Vagina (tissue), 2 donors: ENCODE results near the gene AFF3.

ENCODE experiments used
- CTCF ChIP-seq, 3 experiments: fragments of 450-650 bp in 2 of 3; fragments of 200-600 bp in 1 of 3; sonication (generic) in 1 of 3; IDR thresholded peaks; one replicate each; pipeline ENCODE4 v1.5.1; 2017 to 2019; ENCODE audit warnings: antibody characterized with exemption in 3 of 3, mild to moderate bottlenecking in 2 of 3, moderate library complexity in 2 of 3
- POLR2A ChIP-seq, 2 donors: fragments of 450-650 bp; IDR thresholded peaks; one replicate each; pipeline ENCODE4 v1.6.1; 2017; ENCODE audit warnings: antibody characterized with exemption in 2 of 2, mild to moderate bottlenecking in 2 of 2, moderate library complexity in 2 of 2

DNA sequence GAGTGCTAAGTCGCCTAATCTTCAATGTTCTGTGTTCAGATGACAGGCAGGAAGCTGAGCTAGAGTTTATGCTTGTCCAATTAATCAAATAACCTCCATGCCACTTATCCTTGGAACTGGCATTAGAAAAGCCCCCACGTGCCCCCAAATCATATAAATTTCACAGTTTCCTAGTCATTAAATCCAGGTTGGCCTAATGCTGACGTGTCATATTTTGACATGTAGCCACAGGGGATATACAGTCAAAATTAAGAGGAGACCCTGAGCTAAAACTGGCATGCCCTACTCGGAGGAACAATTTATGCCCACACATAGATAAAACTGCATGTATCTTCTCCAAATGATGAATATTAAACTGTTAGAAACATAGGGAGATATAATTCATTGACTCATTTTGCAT, 101.0 kb downstream of the AFF3 start:
- no peak for TF ChIP-seq POLR2A (IDR thresholded peaks at IDR 0.05)
- no peak for TF ChIP-seq CTCF (IDR thresholded peaks at IDR 0.05)
